GM06990 (cell line): ENCODE data around the gene NEU3.

Experiments used
- DNase-seq: peaks from one replicate; pipeline ENCODE4 v3.0.0-alpha.2; 2011; ENCODE audit not compliant: insufficient read length; ENCODE audit errors: extremely low read depth
- H3K27me3 ChIP-seq: replicated peaks from 2 replicates; pipeline ENCODE4 v1.6.0; 2011; ENCODE audit warnings: low read length; ENCODE audit not compliant: control insufficient read depth, insufficient read depth
- H3K36me3 ChIP-seq: 2 replicates; pipeline ENCODE4 v1.5.1; 2011; ENCODE audit warnings: low read length; ENCODE audit not compliant: control insufficient read depth, insufficient read depth
- H3K4me3 ChIP-seq: replicated peaks from 2 replicates; pipeline ENCODE4 v1.5.1; 2011; ENCODE audit warnings: low read depth, mild to moderate bottlenecking, control low read depth, low read length
- TF ChIP-seq, protein P1 (sequence below): IDR thresholded peaks from 2 replicates; pipeline ENCODE4 v1.5.1; 2011; ENCODE audit warnings: low read length, control low read depth, mild to moderate bottlenecking, inconsistent platforms; ENCODE audit not compliant: insufficient read depth, poor library complexity, severe bottlenecking

NEU3 gene

DNA sequence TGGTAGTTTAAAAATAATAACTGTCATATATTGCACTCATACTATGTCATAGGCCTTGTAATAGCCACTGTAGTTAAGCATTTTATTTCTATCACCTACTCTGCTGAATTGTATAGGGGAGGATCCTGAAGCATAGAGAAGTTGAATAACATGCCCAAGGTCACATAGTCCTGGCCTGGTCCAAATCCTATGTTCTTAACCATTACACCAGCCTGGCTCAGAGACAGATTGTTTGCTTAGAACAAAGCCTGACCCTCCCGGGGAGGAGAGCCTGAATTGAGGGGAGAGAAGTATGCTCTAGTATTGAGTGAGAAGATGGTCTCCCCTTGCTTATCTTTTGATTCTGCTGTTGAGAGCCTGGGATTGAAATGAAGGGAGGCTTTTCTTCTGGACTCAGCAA, 2.2 kb downstream of the NEU3 start:
- Histone ChIP-seq H3K36me3 (peaks cover 11% of the 10 kb centered on the region), H3K27me3 (no peaks in the 10 kb centered on the region), H3K4me3 (0 out of 2 replicates have a peak overlapping the region, but pooled peaks have one; percentile 26)
- no peak for DNase-seq
- TF ChIP-seq, protein P1, sequence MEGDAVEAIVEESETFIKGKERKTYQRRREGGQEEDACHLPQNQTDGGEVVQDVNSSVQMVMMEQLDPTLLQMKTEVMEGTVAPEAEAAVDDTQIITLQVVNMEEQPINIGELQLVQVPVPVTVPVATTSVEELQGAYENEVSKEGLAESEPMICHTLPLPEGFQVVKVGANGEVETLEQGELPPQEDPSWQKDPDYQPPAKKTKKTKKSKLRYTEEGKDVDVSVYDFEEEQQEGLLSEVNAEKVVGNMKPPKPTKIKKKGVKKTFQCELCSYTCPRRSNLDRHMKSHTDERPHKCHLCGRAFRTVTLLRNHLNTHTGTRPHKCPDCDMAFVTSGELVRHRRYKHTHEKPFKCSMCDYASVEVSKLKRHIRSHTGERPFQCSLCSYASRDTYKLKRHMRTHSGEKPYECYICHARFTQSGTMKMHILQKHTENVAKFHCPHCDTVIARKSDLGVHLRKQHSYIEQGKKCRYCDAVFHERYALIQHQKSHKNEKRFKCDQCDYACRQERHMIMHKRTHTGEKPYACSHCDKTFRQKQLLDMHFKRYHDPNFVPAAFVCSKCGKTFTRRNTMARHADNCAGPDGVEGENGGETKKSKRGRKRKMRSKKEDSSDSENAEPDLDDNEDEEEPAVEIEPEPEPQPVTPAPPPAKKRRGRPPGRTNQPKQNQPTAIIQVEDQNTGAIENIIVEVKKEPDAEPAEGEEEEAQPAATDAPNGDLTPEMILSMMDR, result no peak

DNA sequence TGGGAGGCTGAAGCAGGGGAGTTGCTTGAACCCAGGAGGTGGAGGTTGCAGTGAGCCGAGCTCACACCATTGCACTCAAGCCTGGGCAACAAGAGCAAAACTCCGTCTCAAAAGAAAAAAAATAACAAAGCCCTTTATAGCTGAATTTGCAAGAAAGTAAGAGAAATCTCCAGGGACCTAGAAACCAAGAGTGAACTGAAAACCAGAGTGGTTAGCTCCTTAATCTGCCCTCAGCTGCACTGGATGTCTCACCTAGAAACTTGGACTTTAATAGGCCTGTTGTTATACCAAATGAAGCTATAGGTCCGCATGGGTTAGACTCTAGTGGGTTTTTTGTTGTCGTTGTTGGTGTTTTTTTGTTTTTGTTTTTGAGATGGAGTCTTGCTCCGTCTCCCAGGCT, 4.1 kb downstream of the NEU3 start:
- Histone ChIP-seq H3K36me3 (peaks cover 14% of the 10 kb centered on the region), H3K27me3 (no peaks in the 10 kb centered on the region), H3K4me3 (no peak overlapping the region; the same call in 1 of the 2 replicates)
- peak; percentile 37 for DNase-seq
- TF ChIP-seq, protein P1, result no peak

GRCh38 chr11:75000975-75001354, 12.2 kb downstream of the NEU3 start:
- Histone ChIP-seq H3K36me3 (peaks cover 11% of the 10 kb centered on the region), H3K27me3 (no peaks in the 10 kb centered on the region)
- TF ChIP-seq, protein P1, result no peak

DNA sequence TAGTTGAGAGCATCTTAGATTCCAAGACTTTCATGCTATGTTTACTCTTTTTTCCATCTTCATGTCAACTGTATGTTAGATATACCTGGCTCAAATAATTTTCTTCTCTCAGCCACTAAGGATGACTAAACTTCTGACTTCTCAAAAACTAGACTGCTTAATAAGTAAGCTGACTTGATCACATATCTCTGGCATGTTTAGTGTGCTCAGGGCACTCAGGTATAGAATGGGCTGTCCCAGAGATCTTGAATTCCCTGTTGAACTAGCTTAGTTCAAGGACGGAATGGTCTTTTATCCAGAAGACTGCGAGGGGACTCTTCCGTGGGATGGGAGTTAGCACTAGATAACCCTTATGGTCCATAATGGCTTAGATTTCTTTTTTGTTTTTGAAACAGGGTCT, 13.0 kb downstream of the NEU3 start:
- DNase-seq, result no peak

More at GRCh38 chr11:75000975-75001354, 12.2 kb downstream of the NEU3 start:
- DNase-seq, result no peak
- no peak overlapping the region for H3K4me3 ChIP-seq

DNA sequence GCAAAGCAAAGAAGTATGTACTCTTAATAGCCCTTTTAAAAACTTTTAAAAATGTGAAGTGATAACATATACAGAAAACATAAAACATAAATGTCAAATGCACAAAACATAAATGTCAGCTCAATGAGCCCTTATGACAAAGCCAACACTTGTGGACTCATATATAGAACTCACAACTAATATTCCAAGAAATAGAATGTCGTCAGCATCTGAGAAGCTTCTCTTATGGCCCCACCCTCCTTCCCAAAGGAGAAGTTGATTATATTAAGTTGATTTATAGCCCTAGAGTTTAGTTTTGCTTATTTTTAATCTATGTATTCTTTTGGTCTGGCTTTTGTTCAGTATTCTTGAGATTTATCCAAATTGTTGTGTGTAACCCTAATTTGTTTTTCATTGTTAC, 13.8 kb downstream of the NEU3 start:
- TF ChIP-seq, protein P1, result no peak
- peaks cover 16% of the 10 kb centered on the region for H3K36me3 ChIP-seq
- DNase-seq, result no peak
- no peaks in the 10 kb centered on the region for H3K27me3 ChIP-seq
- no peak overlapping the region for H3K4me3 ChIP-seq

More for the DNA sequence above, 13.0 kb downstream of the NEU3 start:
- TF ChIP-seq, protein P1, result no peak
- no peak overlapping the region for H3K4me3 ChIP-seq
- no peaks in the 10 kb centered on the region for H3K27me3 ChIP-seq
- peaks cover 17% of the 10 kb centered on the region for H3K36me3 ChIP-seq

DNA sequence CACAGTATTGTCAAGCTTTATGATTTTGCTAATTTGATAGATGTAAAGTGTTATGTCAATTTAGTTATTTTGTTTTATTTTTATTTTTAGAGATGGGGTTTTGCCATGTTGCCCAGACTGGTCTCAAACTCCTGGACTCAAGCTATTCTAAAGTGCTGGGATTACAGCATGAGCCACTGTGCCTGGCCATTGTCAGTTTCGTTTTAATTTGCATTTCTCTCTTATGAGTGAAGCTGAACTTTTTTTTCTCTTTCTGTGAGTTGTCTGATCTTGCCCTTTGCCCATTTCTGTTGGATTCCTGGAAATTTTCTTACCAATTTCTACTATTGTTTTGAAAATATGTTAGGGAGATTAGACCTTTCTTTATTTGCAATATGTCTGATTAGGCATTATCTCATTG, 15.5 kb downstream of the NEU3 start:
- peaks cover 18% of the 10 kb centered on the region for H3K36me3 ChIP-seq
- TF ChIP-seq, protein P1, result no peak
- DNase-seq, result no peak
- H3K27me3 ChIP-seq, result no peaks in the 10 kb centered on the region
- H3K4me3 ChIP-seq, result no peak overlapping the region
